Measurements from ENCODE around the gene CEACAM16. TPM values are rescaled to one million over a fixed set of nuclear protein-coding genes. Genes with fewer than 3 reads are reported as not detected.

The CEACAM16 gene
- total and polyA plus RNA-seq, 9 of the 15 experiments (the other 6 are each of a cell fraction or from before 2014, with no cell fraction given), result not detected

GRCh38 chr19:44732235-44733014, 33.5 kb downstream of the CEACAM16 start:
- H4K20me1 ChIP-seq (replicated peaks; ENCODE audit: control insufficient read depth, insufficient read depth, low read length), result no peaks in the 10 kb centered on the region
- intact Hi-C loops (cut with micrococcal nuclease), result no loop called here
- no peak for ATAC-seq
- H2AFZ ChIP-seq (ENCODE audit: low read depth, low read length), result no peak overlapping the region
- H3K4me3 ChIP-seq, result no peak overlapping the region
- FAIRE-seq, result no peak
- in situ Hi-C loops (cut with MboI), result no loop called here
- H3K27me3 ChIP-seq (ENCODE audit: control insufficient read depth in 2 of 2, insufficient read depth in 2 of 2, low read length in 2 of 2), result no peaks in the 10 kb centered on the region
- no TSS peak for BruUV-seq (replicated peaks)
- POLR2A ChIA-PET, result interaction anchor here (0.6 to 1.7 kb wide), 3 partner anchors 9 to 1251 kb away, joined by 3 to 5 read pairs (median 3); no protein-coding TSS in a partner anchor
- no peak overlapping the region for H3K27ac ChIP-seq (ENCODE audit: extremely low read depth, low read depth, low read length)
- H3K9me1 ChIP-seq (ENCODE audit: control insufficient read depth, insufficient read depth, low read length), result no peaks in the 10 kb centered on the region
- peak; percentile 24 to 53; a peak in 3 of 4 replicates for TF ChIP-seq KDM1A (IDR thresholded peaks at IDR 0.05)
- no peak for TF ChIP-seq ZNF274 (IDR thresholded peaks at IDR 0.05; ENCODE audit: borderline replicate concordance, low read depth, low read length)
- TF ChIP-seq ZC3H11A (IDR thresholded peaks at IDR 0.05; ENCODE audit: low read depth, low read length), result no peak
- peak; percentile 59 for TF ChIP-seq BCOR (IDR thresholded peaks at IDR 0.05)
- peak; percentile 97 for TF ChIP-seq ZFP36 (IDR thresholded peaks at IDR 0.05; ENCODE audit: low read depth, low read length, partially characterized antibody)
- peak; percentile 67; the same call in 1 of the 2 replicates for TF ChIP-seq ZNF436 (CRISPR knock-in tag; IDR thresholded peaks at IDR 0.05)
- peak; percentile 39 for TF ChIP-seq RBM25 (IDR thresholded peaks at IDR 0.05; ENCODE audit: low read depth, low read length, severe bottlenecking)
- no peak for TF ChIP-seq ZBTB11 (CRISPR knock-in tag; IDR thresholded peaks at IDR 0.05)
- 0 out of 4 replicates have a peak overlapping the region, but pooled peaks of 1 of the 2 experiments have one; percentile 40 for H3K9ac ChIP-seq (ENCODE audit: insufficient read depth in 1 of 2, low read depth in 2 of 2, low read length in 2 of 2)
- no peaks in the 10 kb centered on the region for H3K36me3 ChIP-seq (ENCODE audit: control insufficient read depth, insufficient read depth, low read length)
- H3K4me2 ChIP-seq (ENCODE audit: insufficient read depth, low read length), result no peak overlapping the region
- DNase-seq (ENCODE audit: extremely low read depth in 1 of 4, low spot score in 3 of 4), result no peak
- no peaks in the 10 kb centered on the region for H3K79me2 ChIP-seq (ENCODE audit: control insufficient read depth, insufficient read depth, low read length)
- CTCF ChIA-PET (ENCODE audit: low intra/inter-chr PET ratio), result no interaction called here
- WGBS (ENCODE audit: insufficient coverage, low coverage, missing lambda C conversion rate), result 30% methylated on average over 9 of the region's 11 CpGs
- H3K4me1 ChIP-seq (replicated peaks in 1 of 2; ENCODE audit: control insufficient read depth in 2 of 2, insufficient read depth in 2 of 2, low read length in 2 of 2), result peaks cover 0 to under 1% of the 10 kb centered on the region in 2 experiments; a peak in 2 of 5 replicates
- no peaks in the 10 kb centered on the region for H3K9me3 ChIP-seq (replicated peaks; ENCODE audit: control insufficient read depth, insufficient read depth, low read depth, low read length)
